MM.1S (cell line): ENCODE data around the gene LBX1.

Experiments
- DNase-seq: peaks from one replicate; pipeline ENCODE4 v3.0.0-alpha.2; 2015
- H2AFZ ChIP-seq: fragments of 300-600 bp; sonication (generic); 2 replicates; pipeline ENCODE4 v1.6.0; 2016; ENCODE audit warnings: antibody characterized with exemption, low read length
- H3F3A ChIP-seq: fragments of 300-600 bp; sonication (generic); 2 replicates; pipeline ENCODE4 v1.6.1; 2016; ENCODE audit warnings: mild to moderate bottlenecking, antibody characterized with exemption, low read length, moderate library complexity, mixed read lengths; ENCODE audit not compliant: insufficient read depth
- H3K27ac ChIP-seq: fragments of 300-600 bp; sonication (generic); 2 replicates; pipeline ENCODE4 v1.5.1; 2016; ENCODE audit warnings: mild to moderate bottlenecking, low read length
- H3K27me3 ChIP-seq: fragments of 300-600 bp; sonication (generic); replicated peaks from 2 replicates; pipeline ENCODE4 v1.6.0; 2016; ENCODE audit warnings: low read length; ENCODE audit not compliant: insufficient read depth
- H3K36me3 ChIP-seq: fragments of 300-600 bp; sonication (generic); replicated peaks from 2 replicates; pipeline ENCODE4 v1.6.1; 2016; ENCODE audit warnings: mild to moderate bottlenecking, low read length, mixed read lengths; ENCODE audit not compliant: insufficient read depth
- H3K4me1 ChIP-seq: fragments of 300-600 bp; sonication (generic); 2 replicates; pipeline ENCODE4 v1.6.1; 2016; ENCODE audit warnings: low read length, mixed read lengths
- H3K4me2 ChIP-seq: fragments of 300-600 bp; sonication (generic); 2 replicates; pipeline ENCODE4 v1.6.0; 2016; ENCODE audit warnings: low read depth, low read length
- H3K4me3 ChIP-seq: fragments of 300-600 bp; sonication (generic); 2 replicates; pipeline ENCODE4 v1.5.1; 2016; ENCODE audit warnings: low read length, mixed read lengths
- H3K79me2 ChIP-seq: fragments of 300-600 bp; sonication (generic); 2 replicates; pipeline ENCODE4 v1.6.1; 2016; ENCODE audit warnings: mixed run types, low read length, mixed read lengths
- H3K9ac ChIP-seq: fragments of 300-600 bp; sonication (generic); 2 replicates; pipeline ENCODE4 v1.6.1; 2016; ENCODE audit warnings: low read length, mixed read lengths
- H3K9me2 ChIP-seq: fragments of 300-600 bp; sonication (generic); replicated peaks from 2 replicates; pipeline ENCODE4 v1.6.1; 2016; ENCODE audit warnings: mild to moderate bottlenecking, low read length, mixed read lengths; ENCODE audit not compliant: insufficient read depth
- H3K9me3 ChIP-seq: fragments of 300-600 bp; sonication (generic); replicated peaks from 2 replicates; pipeline ENCODE4 v1.6.1; 2016; ENCODE audit warnings: mild to moderate bottlenecking, low read length, mixed read lengths; ENCODE audit not compliant: insufficient read depth
- H4K20me1 ChIP-seq: fragments of 300-600 bp; sonication (generic); 2 replicates; pipeline ENCODE4 v1.6.1; 2016; ENCODE audit warnings: mild to moderate bottlenecking, low read length, moderate library complexity, mixed read lengths; ENCODE audit not compliant: insufficient read depth
- EZH2 ChIP-seq: fragments of 300-600 bp; sonication (generic); optimal IDR thresholded peaks from 2 replicates; pipeline ENCODE3; 2017; ENCODE audit warnings: low read depth, mild to moderate bottlenecking, antibody characterized with exemption, low read length, mixed read lengths
- EZH2phosphoT487 ChIP-seq: fragments of 300-600 bp; sonication (generic); IDR thresholded peaks from 2 replicates; pipeline ENCODE4 v1.6.1; 2018; ENCODE audit warnings: antibody characterized with exemption, low read length
- TF ChIP-seq, protein P1 (sequence below): fragments of 300-600 bp; sonication (generic); IDR thresholded peaks from 2 replicates; pipeline ENCODE4 v1.5.1; 2016; ENCODE audit warnings: antibody characterized with exemption, low read length, mixed read lengths

LBX1 gene

DNA sequence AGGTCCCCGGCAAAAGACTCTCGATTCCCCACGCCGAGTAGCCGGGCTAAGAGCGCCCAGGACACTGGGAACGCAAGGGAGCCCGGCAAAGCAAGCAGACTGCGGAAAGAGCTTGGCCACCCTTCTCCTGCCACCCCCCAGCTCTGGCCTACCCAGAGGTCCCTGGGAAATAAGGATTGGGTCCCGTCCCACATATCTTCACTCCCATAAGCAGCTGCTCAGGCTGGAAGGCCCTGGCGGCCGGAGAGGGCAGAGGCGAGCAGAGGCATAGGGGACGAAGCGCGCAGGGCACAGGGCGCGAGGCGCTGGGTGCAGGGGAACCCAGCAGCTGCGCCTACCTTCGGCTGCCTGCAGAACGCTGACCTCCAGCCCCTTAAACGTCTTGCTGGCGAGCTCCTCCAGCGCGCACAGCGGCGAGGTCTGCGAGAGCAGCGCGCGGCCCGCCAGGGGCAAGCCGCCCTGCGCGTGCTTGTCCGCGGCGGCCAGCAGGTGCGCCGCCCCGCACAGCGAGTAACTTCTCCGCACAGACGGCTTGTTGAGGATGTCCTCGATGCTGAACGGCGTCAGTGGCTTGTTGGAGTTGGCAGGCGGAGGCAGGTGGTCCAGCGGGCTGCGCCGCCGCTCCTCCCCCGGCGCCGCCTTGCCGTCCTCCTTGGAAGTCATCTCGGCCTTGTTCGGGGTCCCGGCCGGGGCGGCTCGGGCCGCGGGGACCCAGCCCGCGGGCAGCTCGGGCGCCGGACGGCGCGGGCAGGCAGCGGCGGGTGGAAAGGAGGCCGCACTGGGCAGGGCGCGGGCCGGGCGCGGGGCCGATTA is 904 bp downstream of the LBX1 start:
- DNase-seq, result no peak
- no peak overlapping the region for H3K4me2 ChIP-seq
- TF ChIP-seq EZH2 (no peak), EZH2phosphoT487 (no peak)
- TF ChIP-seq, protein P1, sequence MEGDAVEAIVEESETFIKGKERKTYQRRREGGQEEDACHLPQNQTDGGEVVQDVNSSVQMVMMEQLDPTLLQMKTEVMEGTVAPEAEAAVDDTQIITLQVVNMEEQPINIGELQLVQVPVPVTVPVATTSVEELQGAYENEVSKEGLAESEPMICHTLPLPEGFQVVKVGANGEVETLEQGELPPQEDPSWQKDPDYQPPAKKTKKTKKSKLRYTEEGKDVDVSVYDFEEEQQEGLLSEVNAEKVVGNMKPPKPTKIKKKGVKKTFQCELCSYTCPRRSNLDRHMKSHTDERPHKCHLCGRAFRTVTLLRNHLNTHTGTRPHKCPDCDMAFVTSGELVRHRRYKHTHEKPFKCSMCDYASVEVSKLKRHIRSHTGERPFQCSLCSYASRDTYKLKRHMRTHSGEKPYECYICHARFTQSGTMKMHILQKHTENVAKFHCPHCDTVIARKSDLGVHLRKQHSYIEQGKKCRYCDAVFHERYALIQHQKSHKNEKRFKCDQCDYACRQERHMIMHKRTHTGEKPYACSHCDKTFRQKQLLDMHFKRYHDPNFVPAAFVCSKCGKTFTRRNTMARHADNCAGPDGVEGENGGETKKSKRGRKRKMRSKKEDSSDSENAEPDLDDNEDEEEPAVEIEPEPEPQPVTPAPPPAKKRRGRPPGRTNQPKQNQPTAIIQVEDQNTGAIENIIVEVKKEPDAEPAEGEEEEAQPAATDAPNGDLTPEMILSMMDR, result no peak
- H3K9me3 ChIP-seq, result no peaks in the 10 kb centered on the region
- H2AFZ ChIP-seq, result no peak overlapping the region
- no peak overlapping the region for H3K9ac ChIP-seq
- no peaks in the 10 kb centered on the region for H3F3A ChIP-seq
- peaks cover 88% of the 10 kb centered on the region for H3K27me3 ChIP-seq
- H3K9me2 ChIP-seq, result no peaks in the 10 kb centered on the region
- H3K79me2 ChIP-seq, result no peaks in the 10 kb centered on the region
- H3K4me1 ChIP-seq, result no peaks in the 10 kb centered on the region
- H3K4me3 ChIP-seq, result no peak overlapping the region
- no peaks in the 10 kb centered on the region for H4K20me1 ChIP-seq
- no peaks in the 10 kb centered on the region for H3K36me3 ChIP-seq
- H3K27ac ChIP-seq, result no peak overlapping the region

DNA sequence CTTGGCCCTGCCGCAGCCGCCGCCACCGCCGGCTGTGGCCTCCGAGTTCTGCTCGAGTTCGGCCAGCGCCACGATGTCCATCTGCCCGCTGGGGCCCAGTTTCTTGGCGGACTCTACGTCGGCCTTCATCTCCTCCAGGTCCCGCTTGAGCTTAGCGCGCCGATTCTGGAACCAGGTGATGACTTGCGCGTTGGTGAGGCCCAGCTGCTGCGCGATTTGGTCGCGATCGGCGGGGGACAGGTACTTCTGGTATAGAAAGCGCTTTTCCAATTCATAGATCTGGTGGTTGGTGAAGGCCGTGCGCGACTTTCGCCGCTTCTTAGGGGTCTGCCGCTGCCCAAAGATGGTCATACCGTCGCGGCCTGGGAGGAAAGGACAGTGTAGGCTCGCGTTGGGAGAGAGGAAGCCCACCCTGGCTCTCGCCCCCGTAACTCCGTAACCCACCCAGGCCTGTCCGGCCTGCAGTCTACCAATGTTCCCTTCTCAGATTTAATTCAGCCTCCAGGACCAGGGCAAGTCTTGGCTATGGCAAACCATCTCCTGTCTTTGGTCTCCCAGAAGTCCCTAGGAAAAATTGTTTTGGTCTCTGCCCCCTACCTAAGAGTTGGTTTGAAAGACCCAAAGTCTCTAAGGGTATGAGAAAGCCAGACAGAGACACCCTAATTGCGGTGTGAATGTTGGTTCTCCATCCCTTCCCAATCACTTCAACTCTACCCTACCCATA is 1.7 kb downstream of the LBX1 start:
- Histone ChIP-seq H3F3A (no peaks in the 10 kb centered on the region), H3K36me3 (no peaks in the 10 kb centered on the region), H3K27me3 (peaks cover 88% of the 10 kb centered on the region), H2AFZ (no peak overlapping the region), H3K4me3 (no peak overlapping the region), H3K9me3 (no peaks in the 10 kb centered on the region), H3K9ac (no peak overlapping the region), H3K79me2 (no peaks in the 10 kb centered on the region), H3K4me2 (no peak overlapping the region), H4K20me1 (no peaks in the 10 kb centered on the region), H3K4me1 (no peaks in the 10 kb centered on the region), H3K27ac (no peak overlapping the region), H3K9me2 (no peaks in the 10 kb centered on the region)
- DNase-seq, result no peak
- TF ChIP-seq, protein P1, result no peak
- no peak for TF ChIP-seq EZH2phosphoT487
- TF ChIP-seq EZH2, result no peak

DNA sequence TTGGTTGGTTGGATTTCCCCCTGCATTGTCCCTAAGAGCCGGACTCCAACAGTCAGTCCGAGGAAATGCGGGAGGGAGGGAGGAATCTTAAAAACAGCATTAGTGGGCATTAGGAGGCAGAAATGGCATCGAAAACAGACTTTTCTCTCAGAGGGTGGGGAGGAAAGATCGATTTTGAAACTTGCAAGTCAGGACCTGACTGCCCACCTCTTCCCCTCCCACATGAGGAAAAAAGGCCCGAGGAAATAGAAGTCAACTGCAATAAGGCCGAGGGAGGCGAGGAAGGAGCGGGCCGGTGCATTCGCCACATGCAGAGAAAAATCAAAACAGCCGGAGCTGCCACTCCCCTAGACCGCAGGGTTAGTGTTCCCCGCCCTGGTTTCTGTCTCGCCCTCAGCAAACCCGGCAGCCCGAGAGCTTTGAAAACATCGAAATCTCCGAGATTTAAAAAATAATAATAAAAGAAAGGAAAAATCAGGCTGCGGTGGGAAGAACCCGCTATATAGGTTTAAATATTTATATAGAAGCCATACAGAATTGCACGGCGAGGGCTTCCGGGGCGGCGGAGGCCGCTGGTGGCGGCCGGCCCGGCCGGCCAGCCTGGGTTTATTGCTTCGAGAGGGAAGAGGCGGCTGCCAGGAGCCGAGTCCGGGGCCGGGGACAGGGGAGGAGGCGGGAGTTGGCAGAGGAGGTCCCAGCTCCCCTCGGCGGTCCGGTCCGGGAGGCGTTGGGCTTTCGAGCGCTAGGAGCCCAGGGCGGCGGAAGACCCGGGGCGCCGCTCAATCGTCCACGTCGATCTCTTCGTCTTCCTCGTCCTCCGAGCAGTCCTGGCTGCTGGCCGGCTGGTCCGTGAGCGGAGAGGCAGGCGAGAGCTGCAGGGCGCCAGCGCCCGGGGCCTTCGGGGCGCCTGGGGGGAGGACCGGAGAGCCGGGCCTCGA is 2.5 kb downstream of the LBX1 start:
- no peaks in the 10 kb centered on the region for H3K9me3 ChIP-seq
- no peaks in the 10 kb centered on the region for H3F3A ChIP-seq
- TF ChIP-seq, protein P1, result no peak
- TF ChIP-seq EZH2 (no peak), EZH2phosphoT487 (no peak)
- H3K79me2 ChIP-seq, result no peaks in the 10 kb centered on the region
- H3K9me2 ChIP-seq, result no peaks in the 10 kb centered on the region
- no peaks in the 10 kb centered on the region for H3K4me1 ChIP-seq
- H2AFZ ChIP-seq, result no peak overlapping the region
- H3K4me3 ChIP-seq, result 0 out of 2 replicates have a peak overlapping the region, but pooled peaks have one; percentile 2
- no peak overlapping the region for H3K9ac ChIP-seq
- H3K4me2 ChIP-seq, result peak overlapping the region; percentile 28; the same call in 1 of the 2 replicates
- DNase-seq, result peak; percentile 56
- H4K20me1 ChIP-seq, result no peaks in the 10 kb centered on the region
- no peaks in the 10 kb centered on the region for H3K36me3 ChIP-seq
- peaks cover 88% of the 10 kb centered on the region for H3K27me3 ChIP-seq
- H3K27ac ChIP-seq, result no peak overlapping the region
